ENCODE results near the gene SLC1A1.
A peak's percentile ranks its signal among the peaks of the same experiment; 100 is the strongest.
"Not testable (repeated sequence)": the region's sequence is repeated elsewhere in the genome, so short reads cannot be mapped to it uniquely, and the experiment has no call there.

Gene SLC1A1

GRCh38 chr9:4579001-4579400 lies 88.7 kb downstream of the SLC1A1 start:
- no peak for DNase-seq (ENCODE audit: low spot score)

- no peak for DNase-seq (ENCODE audit: low spot score)
These were observed 90.9 kb downstream of the SLC1A1 start for GRCh38 chr9:4581035-4581760.

GRCh38 chr9:4581861-4582565 lies 91.7 kb downstream of the SLC1A1 start:
- DNase-seq (ENCODE audit: low spot score) = no peak

DNA sequence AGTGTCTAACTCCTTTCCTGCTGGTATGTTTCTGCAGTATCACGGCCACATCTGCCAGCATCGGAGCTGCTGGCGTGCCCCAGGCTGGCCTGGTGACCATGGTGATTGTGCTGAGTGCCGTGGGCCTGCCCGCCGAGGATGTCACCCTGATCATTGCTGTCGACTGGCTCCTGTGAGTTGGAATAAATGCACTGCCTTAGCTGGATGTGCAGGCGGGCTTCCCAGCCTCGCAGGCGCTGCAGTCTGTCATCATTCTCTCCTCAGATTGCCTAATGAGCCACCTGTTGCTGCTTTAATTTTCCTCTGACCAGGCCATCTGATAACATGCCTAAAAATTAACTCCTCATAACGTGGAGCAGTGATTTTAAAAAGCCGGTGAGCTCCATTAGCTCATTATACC lies 92.7 kb downstream of the SLC1A1 start:
- no peak for DNase-seq (ENCODE audit: low spot score)

- no peak for DNase-seq (ENCODE audit: low spot score)
These were observed 94.4 kb downstream of the SLC1A1 start for GRCh38 chr9:4584636-4585035.

- no peak for DNase-seq (ENCODE audit: low spot score)
These were observed 94.9 kb downstream of the SLC1A1 start for GRCh38 chr9:4585135-4585534.

DNA sequence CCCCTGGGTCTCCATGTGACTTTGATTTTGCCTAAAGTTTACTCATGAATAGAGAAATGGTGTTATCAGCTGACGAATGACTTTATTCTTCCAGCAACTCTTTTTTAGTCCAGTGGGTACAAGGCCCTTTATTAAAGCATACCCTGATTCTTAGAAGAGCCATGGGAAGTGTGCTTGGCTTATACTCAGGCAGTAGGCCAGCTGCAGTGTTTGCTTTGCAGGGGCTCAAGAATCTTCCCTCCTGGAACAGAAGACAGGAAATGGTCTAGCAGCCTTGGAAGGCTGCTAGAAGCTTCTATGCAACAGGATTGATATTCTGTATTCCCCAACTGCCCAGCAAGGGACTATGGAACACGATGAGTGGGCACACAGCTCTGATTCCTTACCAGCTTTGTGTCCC lies 98.5 kb downstream of the SLC1A1 start:
- DNase-seq (ENCODE audit: low spot score) = no peak

- DNase-seq (ENCODE audit: low spot score) = no peak
These were observed 100.3 kb downstream of the SLC1A1 start for GRCh38 chr9:4590430-4591122.

- DNase-seq (ENCODE audit: low spot score) = no peak
These were observed 100.8 kb downstream of the SLC1A1 start for GRCh38 chr9:4591123-4591500.

DNA sequence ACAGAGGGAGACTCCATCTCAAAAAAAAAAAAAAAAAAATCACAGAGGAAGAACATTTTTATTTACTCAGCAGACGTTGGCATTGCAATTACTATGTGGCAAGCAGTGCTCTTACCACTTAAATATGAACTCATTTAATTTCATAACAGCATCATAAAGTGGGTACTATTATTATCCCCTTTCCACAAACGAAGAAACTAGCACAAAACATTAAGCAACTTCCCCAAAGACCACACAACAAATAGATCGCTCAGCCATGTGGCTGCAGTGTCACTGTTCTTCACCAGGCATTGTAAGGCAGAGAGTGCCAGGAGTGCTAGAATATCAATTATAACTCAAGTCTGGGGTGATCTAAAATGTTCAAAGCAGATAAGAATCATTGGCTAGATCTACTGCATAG lies 102.0 kb downstream of the SLC1A1 start:
- no peak for DNase-seq (ENCODE audit: low spot score)

GRCh38 chr9:4592886-4593285 lies 102.6 kb downstream of the SLC1A1 start:
- no peak for DNase-seq (ENCODE audit: low spot score)

DNA sequence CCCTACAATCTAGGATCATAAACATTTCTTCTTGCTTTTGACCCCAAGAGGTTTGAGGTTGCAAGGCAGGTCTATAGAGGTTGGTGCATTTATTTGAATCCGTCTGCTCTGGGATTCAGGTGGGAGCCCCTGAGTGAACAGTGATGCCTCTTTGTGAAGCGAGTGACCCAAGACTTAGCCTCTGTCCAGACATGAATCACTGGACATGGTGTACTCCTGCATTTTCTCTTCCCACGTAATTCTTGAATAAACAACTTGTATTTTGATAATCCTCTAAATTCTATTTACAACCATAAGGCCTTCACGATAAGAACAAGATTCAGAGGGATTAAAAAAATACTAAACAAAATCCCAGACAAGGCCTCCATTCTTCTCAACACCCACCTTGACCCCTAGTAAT lies 104.3 kb downstream of the SLC1A1 start:
- DNase-seq (ENCODE audit: low spot score) = no peak

GRCh38 chr9:4594994-4595393 lies 104.7 kb downstream of the SLC1A1 start:
- DNase-seq (ENCODE audit: low spot score) = no peak

DNA sequence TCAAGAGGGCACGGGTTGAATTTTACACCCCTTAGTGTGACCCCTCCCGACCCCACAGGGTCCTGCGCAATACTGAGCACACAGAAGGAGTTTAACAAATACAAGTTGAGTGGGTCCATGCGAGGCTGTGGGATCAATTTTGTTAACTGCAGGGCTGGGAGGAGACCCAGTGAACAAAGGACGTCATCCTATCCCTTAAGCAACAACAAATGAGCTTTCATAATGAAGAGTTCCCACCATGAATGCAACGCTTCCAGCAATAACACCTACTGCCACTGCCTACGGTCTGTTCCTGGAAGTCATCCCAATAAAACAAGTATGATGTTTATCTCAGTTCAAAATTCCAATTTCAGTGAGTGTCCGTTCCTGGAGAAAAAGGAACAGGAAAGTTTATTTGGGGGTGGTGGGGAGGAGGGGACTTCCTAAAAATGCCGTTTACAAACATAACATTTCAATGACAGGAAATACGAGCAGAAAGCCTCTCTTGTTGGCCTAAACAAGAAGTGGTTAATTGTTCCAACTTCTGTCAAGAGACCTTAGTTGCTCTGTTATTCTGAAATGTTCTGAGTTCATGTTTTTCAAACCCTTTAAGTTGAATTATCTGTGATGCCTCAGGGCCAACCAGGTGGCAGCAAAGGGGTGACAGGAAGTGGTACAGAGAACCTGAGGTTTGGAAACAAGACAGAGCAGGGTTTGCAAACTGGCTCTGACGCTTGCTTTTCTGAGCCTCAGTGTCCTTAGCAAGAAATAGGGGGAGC lies 106.1 kb downstream of the SLC1A1 start:
- DNase-seq (ENCODE audit: low spot score) = no peak

GRCh38 chr9:4600368-4600767 lies 110.1 kb downstream of the SLC1A1 start:
- DNase-seq (ENCODE audit: low spot score) = no peak

DNA sequence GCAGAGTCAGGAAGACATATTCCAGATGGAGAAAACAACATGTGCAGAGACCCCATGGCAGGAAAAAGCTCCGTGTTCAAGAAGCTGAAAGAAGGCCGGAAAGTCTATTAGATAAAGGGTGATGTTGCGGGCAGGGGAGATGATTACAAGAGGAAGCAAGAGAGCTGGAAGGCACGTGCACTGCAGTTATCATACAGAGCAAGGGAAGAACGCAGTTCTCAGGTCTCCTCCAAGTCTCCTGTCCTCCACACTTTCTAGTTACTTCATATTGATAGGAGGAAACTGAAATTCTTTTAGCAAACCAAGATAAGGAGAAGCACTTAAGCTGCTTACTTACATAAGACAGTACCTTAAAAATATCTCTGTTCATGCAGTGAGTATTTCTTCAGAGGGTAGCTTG lies 113.6 kb downstream of the SLC1A1 start:
- DNase-seq (ENCODE audit: low spot score) = no peak

DNA sequence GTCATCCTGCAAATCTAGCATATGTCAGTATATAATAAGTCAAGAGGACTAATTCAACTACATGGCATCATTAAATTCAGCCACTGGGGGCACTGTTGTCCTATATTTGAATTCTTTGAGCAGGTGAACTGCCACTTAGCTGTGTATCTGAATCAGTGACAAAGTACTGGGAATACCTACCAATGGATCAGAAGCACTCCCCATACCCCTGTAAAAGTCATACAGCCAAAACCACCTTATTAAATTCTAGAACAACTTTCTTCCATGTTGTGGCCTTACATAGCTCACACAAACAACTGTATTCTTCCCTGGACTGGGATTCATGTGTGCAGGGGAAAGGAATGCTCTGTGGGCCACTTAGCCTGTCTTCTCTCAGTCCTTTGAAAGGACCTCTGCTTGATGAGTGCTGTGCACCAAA lies 114.4 kb downstream of the SLC1A1 start:
- peak; percentile 76 for DNase-seq (ENCODE audit: low spot score)

DNA sequence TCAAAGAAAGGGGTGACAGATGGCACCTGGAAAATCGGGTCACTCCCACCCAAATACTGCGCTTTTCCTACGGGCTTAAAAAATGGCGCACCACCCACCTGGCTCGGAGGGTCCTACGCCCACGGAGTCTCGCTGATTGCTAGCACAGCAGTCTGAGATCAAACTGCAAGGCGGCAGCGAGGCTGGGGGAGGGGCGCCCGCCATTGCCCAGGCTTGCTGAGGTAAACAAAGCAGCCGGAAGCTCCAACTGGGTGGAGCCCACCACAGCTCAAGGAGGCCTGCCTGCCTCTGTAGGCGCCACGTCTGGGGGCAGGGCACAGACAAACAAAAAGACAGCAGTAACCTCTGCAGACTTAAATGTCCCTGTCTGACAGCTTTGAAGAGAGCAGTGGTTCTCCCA lies 115.8 kb downstream of the SLC1A1 start:
- not testable (repeated sequence) for DNase-seq (ENCODE audit: low spot score)

DNA sequence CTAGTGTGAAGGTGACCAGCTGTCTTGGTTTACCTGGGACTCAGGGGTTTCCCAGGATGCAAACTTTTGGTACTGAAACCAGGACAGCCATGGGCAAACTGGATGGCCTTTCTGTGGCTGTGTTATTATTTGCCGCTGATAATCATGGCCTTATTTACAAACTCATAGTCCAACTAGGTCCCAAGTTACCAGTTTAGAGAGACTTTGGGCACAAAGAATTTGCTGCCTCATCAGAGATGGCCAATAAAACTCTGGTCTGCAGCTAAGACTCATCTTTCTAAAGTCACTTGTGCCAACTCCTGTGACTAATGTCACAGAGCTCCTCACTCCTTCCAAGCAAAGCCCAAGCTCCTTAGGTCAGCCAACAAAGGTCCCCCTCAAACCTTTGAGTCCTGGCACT lies 124.4 kb downstream of the SLC1A1 start:
- no peak for DNase-seq (ENCODE audit: low spot score)

GRCh38 chr9:4615251-4615650 lies 125.0 kb downstream of the SLC1A1 start:
- no peak for DNase-seq (ENCODE audit: low spot score)

DNA sequence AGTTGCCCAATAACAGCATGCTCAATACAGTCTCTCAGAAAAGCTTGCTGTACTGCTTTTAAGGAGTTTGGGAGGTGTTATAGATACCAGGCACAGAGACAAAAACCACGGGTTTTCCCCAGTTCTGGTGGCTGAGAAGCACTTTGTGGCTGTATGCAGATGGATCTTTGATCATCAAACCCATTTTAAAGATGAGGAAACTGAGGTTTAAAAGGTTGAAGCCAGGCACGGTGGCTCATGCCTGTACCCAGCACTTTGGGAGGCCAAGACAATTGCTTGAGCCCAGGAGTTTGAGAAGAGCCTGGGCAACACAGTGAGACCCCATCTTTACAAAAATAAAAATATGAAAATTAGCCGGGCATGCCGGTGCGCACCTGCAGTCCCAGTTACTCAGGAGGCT lies 125.5 kb downstream of the SLC1A1 start:
- DNase-seq (ENCODE audit: low spot score) = no peak

DNA sequence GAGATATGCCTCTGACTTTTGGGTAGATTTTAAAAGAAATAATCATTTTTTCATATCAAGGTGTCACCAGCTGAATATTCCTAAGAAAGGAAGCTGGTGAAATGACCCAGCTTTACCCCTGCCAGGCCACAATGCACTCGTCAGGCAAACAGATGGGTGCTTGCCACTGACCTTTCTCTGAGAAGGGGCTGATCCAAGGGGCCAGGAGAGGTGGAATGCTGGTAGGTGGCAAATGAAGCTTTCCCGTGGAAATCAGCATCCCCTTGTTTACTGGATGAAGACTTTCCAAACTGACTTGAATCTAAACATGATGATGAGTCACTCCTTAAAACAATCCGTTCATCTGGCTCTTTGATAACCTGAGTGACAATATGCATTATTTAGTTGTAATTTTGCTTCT lies 127.5 kb downstream of the SLC1A1 start:
- no peak for DNase-seq (ENCODE audit: low spot score)

DNA sequence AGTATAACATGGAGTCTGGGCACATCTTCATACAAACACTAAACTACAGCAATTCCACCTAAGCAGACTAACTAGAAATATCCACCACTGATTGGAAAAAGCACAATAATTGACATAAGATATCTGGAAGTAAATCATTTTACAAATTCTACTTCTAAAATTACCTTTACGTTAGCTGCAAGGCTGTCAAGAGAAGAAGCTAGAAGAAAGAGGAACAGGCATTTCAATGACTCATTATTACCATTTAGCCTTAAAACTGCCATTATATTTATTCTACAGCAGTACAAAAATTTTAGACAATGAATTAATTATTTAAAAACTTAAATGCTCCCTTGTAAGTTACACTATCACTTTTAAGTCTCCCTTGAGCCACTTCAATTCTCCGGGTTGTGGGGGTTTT lies 128.4 kb downstream of the SLC1A1 start:
- no peak for DNase-seq (ENCODE audit: low spot score)

Data from hematopoietic multipotent progenitor cell treated with erythropoietin and hydrocortisone succinate and interleukin-3 and kit ligand, for 15 days (in vitro differentiated cells).